NCI-H345 treated with DMSO at 0.1 percent for 48 hours (cell line): ENCODE data around the gene CST9.

ENCODE experiments used
- DNase-seq: peaks from one replicate; lab custom pipeline; 2025; ENCODE audit not compliant: unreplicated experiment; lab: John Stamatoyannopoulos, UW

CST9 gene

GRCh38 chr20:23605867-23606651 is at the start of gene CST9:
CST9 (minus strand) TSS chr20:23605917; CDS start chr20:23605864, 53 bp downstream.
- no peak for DNase-seq

GRCh38 chr20:23654717-23655116 is 49.0 kb upstream of the CST9 start:
- DNase-seq, result no peak

GRCh38 chr20:23654000-23654399 is 48.3 kb upstream of the CST9 start:
- no peak for DNase-seq

GRCh38 chr20:23653400-23653938 is 47.8 kb upstream of the CST9 start:
- no peak for DNase-seq

GRCh38 chr20:23652926-23653325 is 47.2 kb upstream of the CST9 start:
- DNase-seq, result no peak

- DNase-seq, result no peak
Measured at GRCh38 chr20:23652371-23652770, 46.7 kb upstream of the CST9 start.

GRCh38 chr20:23651117-23651516 is 45.4 kb upstream of the CST9 start:
- DNase-seq, result no peak

GRCh38 chr20:23649830-23650417 is 44.2 kb upstream of the CST9 start:
- DNase-seq, result no peak

GRCh38 chr20:23649242-23649641 is 43.5 kb upstream of the CST9 start:
- no peak for DNase-seq

GRCh38 chr20:23647346-23647745 is 41.6 kb upstream of the CST9 start:
- DNase-seq, result no peak

GRCh38 chr20:23646106-23646873 is 40.6 kb upstream of the CST9 start:
- no peak for DNase-seq

GRCh38 chr20:23645575-23645974 is 39.9 kb upstream of the CST9 start:
- DNase-seq, result no peak

GRCh38 chr20:23644164-23644563 is 38.4 kb upstream of the CST9 start:
- no peak for DNase-seq

GRCh38 chr20:23643659-23644058 is 37.9 kb upstream of the CST9 start:
- DNase-seq, result no peak

- no peak for DNase-seq
Measured at GRCh38 chr20:23641936-23642751, 36.4 kb upstream of the CST9 start.

- DNase-seq, result no peak
Measured at GRCh38 chr20:23640671-23641667, 35.3 kb upstream of the CST9 start.

GRCh38 chr20:23640018-23640601 is 34.4 kb upstream of the CST9 start:
- no peak for DNase-seq

GRCh38 chr20:23639490-23639958 is 33.8 kb upstream of the CST9 start:
- no peak for DNase-seq

- DNase-seq, result no peak
Measured at GRCh38 chr20:23638309-23638708, 32.6 kb upstream of the CST9 start.
